Measurements from ENCODE around the gene MIA.
"Not testable (repeated sequence)": the region's sequence is repeated elsewhere in the genome, so short reads cannot be mapped to it uniquely, and the experiment has no call there.

GRCh38 chr19:40819479-40820234 lies 44.3 kb downstream of the MIA start:
- TF ChIP-seq, protein P1, sequence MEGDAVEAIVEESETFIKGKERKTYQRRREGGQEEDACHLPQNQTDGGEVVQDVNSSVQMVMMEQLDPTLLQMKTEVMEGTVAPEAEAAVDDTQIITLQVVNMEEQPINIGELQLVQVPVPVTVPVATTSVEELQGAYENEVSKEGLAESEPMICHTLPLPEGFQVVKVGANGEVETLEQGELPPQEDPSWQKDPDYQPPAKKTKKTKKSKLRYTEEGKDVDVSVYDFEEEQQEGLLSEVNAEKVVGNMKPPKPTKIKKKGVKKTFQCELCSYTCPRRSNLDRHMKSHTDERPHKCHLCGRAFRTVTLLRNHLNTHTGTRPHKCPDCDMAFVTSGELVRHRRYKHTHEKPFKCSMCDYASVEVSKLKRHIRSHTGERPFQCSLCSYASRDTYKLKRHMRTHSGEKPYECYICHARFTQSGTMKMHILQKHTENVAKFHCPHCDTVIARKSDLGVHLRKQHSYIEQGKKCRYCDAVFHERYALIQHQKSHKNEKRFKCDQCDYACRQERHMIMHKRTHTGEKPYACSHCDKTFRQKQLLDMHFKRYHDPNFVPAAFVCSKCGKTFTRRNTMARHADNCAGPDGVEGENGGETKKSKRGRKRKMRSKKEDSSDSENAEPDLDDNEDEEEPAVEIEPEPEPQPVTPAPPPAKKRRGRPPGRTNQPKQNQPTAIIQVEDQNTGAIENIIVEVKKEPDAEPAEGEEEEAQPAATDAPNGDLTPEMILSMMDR (IDR thresholded peaks at IDR 0.05), result peak; percentile 75 to 95 (median 86)
- not testable (repeated sequence) for TF ChIP-seq POLR2AphosphoS5 (IDR thresholded peaks at IDR 0.05)

All from breast epithelium (tissue), 3 donors.